HEK293 (cell line): ENCODE results near the gene KRT20.

Source experiments
- ZNF157 ChIP-seq: fragments of 450-650 bp; formaldehyde crosslinking; IDR thresholded peaks from 2 replicates; pipeline ENCODE4 v1.5.1; 2016; ENCODE audit warnings: missing biosample characterization, missing genetic modification characterization
- ZNF274 ChIP-seq, 2 experiments: fragments of 200-500 bp in 1 of 2; fragments of 450-650 bp in 1 of 2; sonication (Bioruptor generic) in 1 of 2; formaldehyde crosslinking in 1 of 2; IDR thresholded peaks; 2 replicates each; pipeline versions ENCODE4 v1.5.1 to v1.6.1; 2014 to 2016; ENCODE audit warnings: borderline replicate concordance in 1 of 2, inconsistent platforms in 1 of 2, low read length in 1 of 2, missing biosample characterization in 1 of 2, missing genetic modification characterization in 1 of 2
- TF ChIP-seq, protein P1 (sequence below): fragments of 450-650 bp; formaldehyde crosslinking; IDR thresholded peaks from 2 replicates; pipeline ENCODE4 v1.5.1; 2016; ENCODE audit warnings: missing biosample characterization, missing genetic modification characterization, low read depth
- TF ChIP-seq, protein P2 (sequence below): fragments of 450-650 bp; formaldehyde crosslinking; IDR thresholded peaks from 2 replicates; pipeline ENCODE4 v1.5.1; 2016; ENCODE audit warnings: missing biosample characterization, missing genetic modification characterization
- TF ChIP-seq, protein P3 (sequence below): fragments of 450-650 bp; formaldehyde crosslinking; IDR thresholded peaks from 2 replicates; pipeline ENCODE4 v1.5.1; 2016; ENCODE audit warnings: missing biosample characterization, missing genetic modification characterization
- TF ChIP-seq, protein P4 (sequence below): IDR thresholded peaks from 2 replicates; pipeline ENCODE4 v1.6.1; 2011; ENCODE audit warnings: mild to moderate bottlenecking, low read depth, low read length, borderline replicate concordance
- TF ChIP-seq, protein P5 (sequence below): fragments of 450-650 bp; formaldehyde crosslinking; IDR thresholded peaks from 2 replicates; pipeline ENCODE4 v1.5.1; 2017; ENCODE audit warnings: missing biosample characterization, missing genetic modification characterization

DNA sequence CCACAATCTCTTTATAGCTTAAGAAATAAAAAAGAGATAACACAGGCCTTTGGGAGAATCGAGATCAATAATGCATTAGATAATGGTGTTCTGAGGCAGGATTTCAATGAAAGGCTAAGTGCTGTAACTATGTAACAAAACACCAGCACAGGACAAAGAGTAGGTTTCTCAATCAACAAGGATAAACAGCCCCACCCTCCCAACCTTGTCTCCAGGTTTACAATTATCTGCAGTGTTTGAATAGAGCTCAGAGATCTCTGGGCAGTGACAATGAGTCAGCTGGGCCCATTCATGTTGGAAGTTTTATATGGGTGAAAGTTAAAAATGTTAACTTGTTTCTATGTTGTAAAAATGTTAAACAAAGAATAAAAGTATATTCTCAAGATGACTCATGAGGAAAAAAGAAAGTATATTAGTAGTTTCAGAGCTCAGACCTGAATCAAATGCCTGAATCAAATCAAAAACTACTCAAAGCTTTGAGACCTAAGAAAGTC lies 17.0 kb upstream of the KRT20 start:
- TF ChIP-seq, protein P1, sequence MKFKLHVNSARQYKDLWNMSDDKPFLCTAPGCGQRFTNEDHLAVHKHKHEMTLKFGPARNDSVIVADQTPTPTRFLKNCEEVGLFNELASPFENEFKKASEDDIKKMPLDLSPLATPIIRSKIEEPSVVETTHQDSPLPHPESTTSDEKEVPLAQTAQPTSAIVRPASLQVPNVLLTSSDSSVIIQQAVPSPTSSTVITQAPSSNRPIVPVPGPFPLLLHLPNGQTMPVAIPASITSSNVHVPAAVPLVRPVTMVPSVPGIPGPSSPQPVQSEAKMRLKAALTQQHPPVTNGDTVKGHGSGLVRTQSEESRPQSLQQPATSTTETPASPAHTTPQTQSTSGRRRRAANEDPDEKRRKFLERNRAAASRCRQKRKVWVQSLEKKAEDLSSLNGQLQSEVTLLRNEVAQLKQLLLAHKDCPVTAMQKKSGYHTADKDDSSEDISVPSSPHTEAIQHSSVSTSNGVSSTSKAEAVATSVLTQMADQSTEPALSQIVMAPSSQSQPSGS (tag by site-specific recombination): no peak
- TF ChIP-seq, protein P2, sequence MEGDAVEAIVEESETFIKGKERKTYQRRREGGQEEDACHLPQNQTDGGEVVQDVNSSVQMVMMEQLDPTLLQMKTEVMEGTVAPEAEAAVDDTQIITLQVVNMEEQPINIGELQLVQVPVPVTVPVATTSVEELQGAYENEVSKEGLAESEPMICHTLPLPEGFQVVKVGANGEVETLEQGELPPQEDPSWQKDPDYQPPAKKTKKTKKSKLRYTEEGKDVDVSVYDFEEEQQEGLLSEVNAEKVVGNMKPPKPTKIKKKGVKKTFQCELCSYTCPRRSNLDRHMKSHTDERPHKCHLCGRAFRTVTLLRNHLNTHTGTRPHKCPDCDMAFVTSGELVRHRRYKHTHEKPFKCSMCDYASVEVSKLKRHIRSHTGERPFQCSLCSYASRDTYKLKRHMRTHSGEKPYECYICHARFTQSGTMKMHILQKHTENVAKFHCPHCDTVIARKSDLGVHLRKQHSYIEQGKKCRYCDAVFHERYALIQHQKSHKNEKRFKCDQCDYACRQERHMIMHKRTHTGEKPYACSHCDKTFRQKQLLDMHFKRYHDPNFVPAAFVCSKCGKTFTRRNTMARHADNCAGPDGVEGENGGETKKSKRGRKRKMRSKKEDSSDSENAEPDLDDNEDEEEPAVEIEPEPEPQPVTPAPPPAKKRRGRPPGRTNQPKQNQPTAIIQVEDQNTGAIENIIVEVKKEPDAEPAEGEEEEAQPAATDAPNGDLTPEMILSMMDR (tag by site-specific recombination): no peak
- TF ChIP-seq, protein P3, sequence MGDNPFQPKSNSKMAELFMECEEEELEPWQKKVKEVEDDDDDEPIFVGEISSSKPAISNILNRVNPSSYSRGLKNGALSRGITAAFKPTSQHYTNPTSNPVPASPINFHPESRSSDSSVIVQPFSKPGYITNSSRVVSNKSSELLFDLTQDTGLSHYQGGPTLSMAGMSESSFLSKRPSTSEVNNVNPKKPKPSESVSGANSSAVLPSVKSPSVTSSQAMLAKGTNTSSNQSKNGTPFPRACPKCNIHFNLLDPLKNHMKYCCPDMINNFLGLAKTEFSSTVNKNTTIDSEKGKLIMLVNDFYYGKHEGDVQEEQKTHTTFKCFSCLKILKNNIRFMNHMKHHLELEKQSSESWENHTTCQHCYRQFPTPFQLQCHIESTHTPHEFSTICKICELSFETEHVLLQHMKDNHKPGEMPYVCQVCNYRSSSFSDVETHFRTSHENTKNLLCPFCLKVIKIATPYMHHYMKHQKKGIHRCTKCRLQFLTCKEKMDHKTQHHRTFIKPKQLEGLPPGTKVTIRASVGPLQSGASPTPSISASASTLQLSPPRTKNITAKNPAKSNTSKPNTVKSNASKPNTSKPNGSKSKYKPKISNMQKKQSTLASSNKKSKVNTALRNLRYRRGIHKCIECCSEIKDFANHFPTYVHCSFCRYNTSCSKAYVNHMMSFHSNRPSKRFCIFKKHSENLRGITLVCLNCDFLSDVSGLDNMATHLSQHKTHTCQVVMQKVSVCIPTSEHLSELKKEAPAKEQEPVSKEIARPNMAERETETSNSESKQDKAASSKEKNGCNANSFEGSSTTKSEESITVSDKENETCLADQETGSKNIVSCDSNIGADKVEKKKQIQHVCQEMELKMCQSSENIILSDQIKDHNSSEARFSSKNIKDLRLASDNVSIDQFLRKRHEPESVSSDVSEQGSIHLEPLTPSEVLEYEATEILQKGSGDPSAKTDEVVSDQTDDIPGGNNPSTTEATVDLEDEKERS (tag by site-specific recombination): no peak
- no peak for TF ChIP-seq ZNF157 (tag by site-specific recombination)
- TF ChIP-seq, protein P4, sequence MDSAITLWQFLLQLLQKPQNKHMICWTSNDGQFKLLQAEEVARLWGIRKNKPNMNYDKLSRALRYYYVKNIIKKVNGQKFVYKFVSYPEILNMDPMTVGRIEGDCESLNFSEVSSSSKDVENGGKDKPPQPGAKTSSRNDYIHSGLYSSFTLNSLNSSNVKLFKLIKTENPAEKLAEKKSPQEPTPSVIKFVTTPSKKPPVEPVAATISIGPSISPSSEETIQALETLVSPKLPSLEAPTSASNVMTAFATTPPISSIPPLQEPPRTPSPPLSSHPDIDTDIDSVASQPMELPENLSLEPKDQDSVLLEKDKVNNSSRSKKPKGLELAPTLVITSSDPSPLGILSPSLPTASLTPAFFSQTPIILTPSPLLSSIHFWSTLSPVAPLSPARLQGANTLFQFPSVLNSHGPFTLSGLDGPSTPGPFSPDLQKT: no peak
- TF ChIP-seq ZNF274 (IDR thresholded peaks at IDR 0.05; ENCODE audit: low read length): no peak
- no peak for TF ChIP-seq ZNF274 (tag by site-specific recombination; IDR thresholded peaks at IDR 0.05; ENCODE audit: borderline replicate concordance)
- TF ChIP-seq, protein P5, sequence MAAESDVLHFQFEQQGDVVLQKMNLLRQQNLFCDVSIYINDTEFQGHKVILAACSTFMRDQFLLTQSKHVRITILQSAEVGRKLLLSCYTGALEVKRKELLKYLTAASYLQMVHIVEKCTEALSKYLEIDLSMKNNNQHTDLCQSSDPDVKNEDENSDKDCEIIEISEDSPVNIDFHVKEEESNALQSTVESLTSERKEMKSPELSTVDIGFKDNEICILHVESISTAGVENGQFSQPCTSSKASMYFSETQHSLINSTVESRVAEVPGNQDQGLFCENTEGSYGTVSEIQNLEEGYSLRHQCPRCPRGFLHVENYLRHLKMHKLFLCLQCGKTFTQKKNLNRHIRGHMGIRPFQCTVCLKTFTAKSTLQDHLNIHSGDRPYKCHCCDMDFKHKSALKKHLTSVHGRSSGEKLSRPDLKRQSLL (tag by site-specific recombination): no peak
